ENCODE data around the gene BPIFB6.

The BPIFB6 gene

GRCh38 chr20:33093074-33093473 lies 61.6 kb downstream of the BPIFB6 start:
- DNase-seq, result no peak

GRCh38 chr20:33093582-33093981 lies 62.1 kb downstream of the BPIFB6 start:
- no peak for DNase-seq

All from inflammatory macrophage treated with lipopolysaccharide for 4 hours (primary cell).